ENCODE measurements around the gene PLEKHH3. TPM values are rescaled to one million over a fixed set of nuclear protein-coding genes. Genes with fewer than 3 reads are reported as not detected.

The PLEKHH3 gene
- total RNA-seq, 1 experiment from 2014 or later: 66.3 TPM

GRCh38 chr17:42629411-42630009 lies 47.3 kb downstream of the PLEKHH3 start:
- no peak overlapping the region for H3K9ac ChIP-seq (ENCODE audit: low read length)
- H3K4me3 ChIP-seq (replicated peaks in 1 of 2; ENCODE audit: low read depth in 1 of 2, low read length in 2 of 2): no peak overlapping the region
- no peaks in the 10 kb centered on the region for H3K79me2 ChIP-seq (ENCODE audit: insufficient read depth, low read length)
- H3K4me1 ChIP-seq (ENCODE audit: control insufficient read depth in 1 of 2, insufficient read depth in 2 of 2, low read length in 2 of 2): peaks cover 2 to 5% of the 10 kb centered on the region in 2 experiments
- POLR2A ChIA-PET: no interaction called here
- intact Hi-C loops (cut with micrococcal nuclease): no loop called here
- H3K36me3 ChIP-seq (ENCODE audit: control insufficient read depth in 1 of 2, insufficient read depth in 2 of 2, low read length in 2 of 2): no peaks in the 10 kb centered on the region
- H3K4me2 ChIP-seq (ENCODE audit: low read length): no peak overlapping the region
- no peaks in the 10 kb centered on the region for H4K20me1 ChIP-seq (ENCODE audit: insufficient read depth)
- no peak for DNase-seq (ENCODE audit: low read depth, low spot score)
- H3K27ac ChIP-seq (ENCODE audit: low read depth, low read length): no peak overlapping the region
- no peak for ATAC-seq
- H3K9me3 ChIP-seq (ENCODE audit: control insufficient read depth in 1 of 2, insufficient read depth in 1 of 2, low read depth in 1 of 2, low read length in 2 of 2): no peaks in the 10 kb centered on the region
- no peaks in the 10 kb centered on the region for H3K27me3 ChIP-seq (ENCODE audit: insufficient read depth, low read length)
- H3K9me2 ChIP-seq (ENCODE audit: insufficient read depth): no peaks in the 10 kb centered on the region
- no peak overlapping the region for H2AFZ ChIP-seq (ENCODE audit: low read depth, low read length, poor library complexity, severe bottlenecking)
- no TSS peak for BruUV-seq (replicated peaks)
- TF ChIP-seq EZH2 (IDR thresholded peaks at IDR 0.05) (no peak), ZNF274 (IDR thresholded peaks at IDR 0.05; ENCODE audit: low read depth, low read length) (no peak), RAD21 (IDR thresholded peaks at IDR 0.05; ENCODE audit: low read depth) (no peak), CBX3 (IDR thresholded peaks at IDR 0.05; ENCODE audit: low read depth) (no peak), ELF1 (IDR thresholded peaks at IDR 0.05; ENCODE audit: borderline replicate concordance, low read depth) (no peak), REST (IDR thresholded peaks at IDR 0.05; ENCODE audit: low read depth) (no peak), MAX (IDR thresholded peaks at IDR 0.05) (no peak), CTCF (IDR thresholded peaks at IDR 0.05 in 2 of 3, conservative IDR thresholded peaks at IDR 0.05 in 1 of 3; ENCODE audit: borderline replicate concordance in 1 of 3, insufficient read depth in 1 of 3, low read depth in 2 of 3, low read length in 2 of 3) (no peak), ZFX (IDR thresholded peaks at IDR 0.05) (no peak), POLR2A (IDR thresholded peaks at IDR 0.05; ENCODE audit: borderline replicate concordance, extremely low read depth, insufficient read depth, insufficient read length) (no peak), CEBPB (IDR thresholded peaks at IDR 0.05; ENCODE audit: low read depth) (no peak), YY1 (IDR thresholded peaks at IDR 0.05; ENCODE audit: extremely low read depth, insufficient replicate concordance, low read depth, low read length) (no peak), SP1 (IDR thresholded peaks at IDR 0.05; ENCODE audit: low read depth) (no peak), TCF7L2 (IDR thresholded peaks at IDR 0.05; ENCODE audit: borderline replicate concordance, extremely low read depth, insufficient read depth, insufficient read length) (no peak), EZH2phosphoT487 (IDR thresholded peaks at IDR 0.05; ENCODE audit: borderline replicate concordance) (no peak), EGR1 (IDR thresholded peaks at IDR 0.05; ENCODE audit: low read depth) (no peak), FOSL1 (IDR thresholded peaks at IDR 0.05; ENCODE audit: low read depth) (no peak)
- RAD21 ChIA-PET (ENCODE audit: low non-redundant PET in 1 of 2, low total read pairs in 2 of 2, uncharacterized antibody in 2 of 2, unreplicated experiment in 2 of 2): no interaction called here
- CTCF ChIA-PET: no interaction called here

Measured in HCT116 (cell line).